ENCODE measurements around the gene CD1D.
"Not testable (repeated sequence)": the region's sequence is repeated elsewhere in the genome, so short reads cannot be mapped to it uniquely, and the experiment has no call there.

The CD1D gene

GRCh38 chr1:158176849-158177699 is 3.6 kb upstream of the CD1D start:
- DNase-seq (ENCODE audit: low read depth): not testable (repeated sequence)

GRCh38 chr1:158177700-158178450 is 2.8 kb upstream of the CD1D start:
- DNase-seq (ENCODE audit: low read depth): peak; percentile 33

- no peak for DNase-seq (ENCODE audit: low read depth)
These were observed 1.2 kb upstream of the CD1D start for GRCh38 chr1:158179301-158180041.

GRCh38 chr1:158181577-158181922 is 855 bp downstream of the CD1D start:
- DNase-seq (ENCODE audit: low read depth): no peak

- DNase-seq (ENCODE audit: low read depth): no peak
These were observed 5.1 kb downstream of the CD1D start for GRCh38 chr1:158185770-158186169.

- no peak for DNase-seq (ENCODE audit: low read depth)
These were observed 5.5 kb downstream of the CD1D start for GRCh38 chr1:158186180-158186579.

GRCh38 chr1:158188611-158189010 is 7.9 kb downstream of the CD1D start:
- DNase-seq (ENCODE audit: low read depth): no peak

- DNase-seq (ENCODE audit: low read depth): no peak
These were observed 8.9 kb downstream of the CD1D start for GRCh38 chr1:158189624-158190023.

GRCh38 chr1:158191299-158191698 is 10.6 kb downstream of the CD1D start:
- no peak for DNase-seq (ENCODE audit: low read depth)

GRCh38 chr1:158196461-158196860 is 15.8 kb downstream of the CD1D start:
- no peak for DNase-seq (ENCODE audit: low read depth)

GRCh38 chr1:158199849-158200248 is 19.2 kb downstream of the CD1D start:
- no peak for DNase-seq (ENCODE audit: low read depth)

GRCh38 chr1:158200527-158200926 is 19.8 kb downstream of the CD1D start:
- DNase-seq (ENCODE audit: low read depth): no peak

- DNase-seq (ENCODE audit: low read depth): no peak
These were observed 23.2 kb downstream of the CD1D start for GRCh38 chr1:158203693-158204457.

- DNase-seq (ENCODE audit: low read depth): no peak
These were observed 23.7 kb downstream of the CD1D start for GRCh38 chr1:158204458-158204827.

- no peak for DNase-seq (ENCODE audit: low read depth)
These were observed 28.0 kb downstream of the CD1D start for GRCh38 chr1:158208586-158209116.

- DNase-seq (ENCODE audit: low read depth): no peak
These were observed 31.6 kb downstream of the CD1D start for GRCh38 chr1:158212320-158212719.

- DNase-seq (ENCODE audit: low read depth): not testable (repeated sequence)
These were observed 42.8 kb downstream of the CD1D start for GRCh38 chr1:158223445-158223844.

- DNase-seq (ENCODE audit: low read depth): no peak
These were observed 47.4 kb downstream of the CD1D start for GRCh38 chr1:158227904-158228623.
